Brain microvascular endothelial cell (primary cell): ENCODE results near the gene SLC44A2.

ENCODE experiments used
- DNase-seq: peaks from one replicate; pipeline ENCODE4 v3.0.0-alpha.2; 2020
- H3K27ac ChIP-seq: fragments of 250-450 bp; sonication (Bioruptor Pico); 2 replicates; pipeline ENCODE4 v1.5.1; 2020; ENCODE audit warnings: mild to moderate bottlenecking, moderate library complexity
- H3K27me3 ChIP-seq: fragments of 250-450 bp; sonication (Bioruptor Pico); replicated peaks from 2 replicates; pipeline ENCODE4 v1.5.1; 2020; ENCODE audit warnings: mild to moderate bottlenecking
- H3K36me3 ChIP-seq: fragments of 250-450 bp; sonication (Bioruptor Pico); replicated peaks from 2 replicates; pipeline ENCODE4 v1.5.1; 2020; ENCODE audit warnings: mild to moderate bottlenecking
- H3K4me3 ChIP-seq: 2 replicates; pipeline ENCODE4 v1.5.1; 2011; ENCODE audit warnings: low read depth, mild to moderate bottlenecking, control low read depth, low read length, moderate library complexity
- in situ Hi-C: cut with HindIII; loops from 2 replicates; pipeline ENCODE4 v1.10.0; 2017; ENCODE audit warnings: low sequenced_read_pairs, low pct_ligation_motif_present
- TF ChIP-seq, protein P1 (sequence below): IDR thresholded peaks from 2 replicates; pipeline ENCODE4 v1.5.1; 2011; ENCODE audit warnings: low read depth, mild to moderate bottlenecking, moderate library complexity, low read length, control low read depth, inconsistent platforms; ENCODE audit errors: missing control alignments

SLC44A2 gene

DNA sequence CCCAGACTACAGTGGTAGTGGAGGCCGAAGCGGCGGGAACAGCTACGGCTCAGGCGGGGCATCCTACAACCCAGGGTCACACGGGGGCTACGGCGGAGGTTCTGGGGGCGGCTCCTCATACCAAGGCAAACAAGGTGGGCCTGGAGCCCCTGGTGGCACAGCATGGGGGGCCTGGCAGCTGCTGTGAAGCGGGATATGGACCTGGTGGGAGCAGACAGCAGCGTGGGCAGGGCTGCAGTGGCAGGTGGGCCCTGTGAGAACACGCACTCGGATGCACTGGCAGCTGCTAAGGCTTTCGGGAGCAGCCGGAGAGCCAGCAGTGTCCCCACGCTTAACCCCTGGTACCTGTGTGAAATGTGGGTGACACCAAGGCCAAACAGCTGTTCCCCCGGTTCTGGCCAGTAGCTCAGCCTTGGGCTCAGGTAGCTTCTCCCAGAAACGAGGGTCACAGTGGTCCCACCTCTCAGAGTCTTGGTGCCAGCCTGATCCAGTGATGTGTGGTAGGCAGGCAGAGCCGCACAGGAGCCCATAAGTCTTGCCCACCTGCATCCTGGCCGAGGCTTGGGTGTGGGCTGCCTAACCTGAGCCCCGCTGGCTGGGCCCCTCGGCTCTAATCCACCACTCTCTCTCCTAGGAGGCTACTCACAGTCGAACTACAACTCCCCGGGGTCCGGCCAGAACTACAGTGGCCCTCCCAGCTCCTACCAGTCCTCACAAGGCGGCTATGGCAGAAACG, 63.4 kb downstream of the SLC44A2 start:
- in situ Hi-C loops = no loop called here
- H3K27ac ChIP-seq = no peak overlapping the region
- H3K27me3 ChIP-seq = no peaks in the 10 kb centered on the region
- peaks cover 77% of the 10 kb centered on the region for H3K36me3 ChIP-seq
- TF ChIP-seq, protein P1, sequence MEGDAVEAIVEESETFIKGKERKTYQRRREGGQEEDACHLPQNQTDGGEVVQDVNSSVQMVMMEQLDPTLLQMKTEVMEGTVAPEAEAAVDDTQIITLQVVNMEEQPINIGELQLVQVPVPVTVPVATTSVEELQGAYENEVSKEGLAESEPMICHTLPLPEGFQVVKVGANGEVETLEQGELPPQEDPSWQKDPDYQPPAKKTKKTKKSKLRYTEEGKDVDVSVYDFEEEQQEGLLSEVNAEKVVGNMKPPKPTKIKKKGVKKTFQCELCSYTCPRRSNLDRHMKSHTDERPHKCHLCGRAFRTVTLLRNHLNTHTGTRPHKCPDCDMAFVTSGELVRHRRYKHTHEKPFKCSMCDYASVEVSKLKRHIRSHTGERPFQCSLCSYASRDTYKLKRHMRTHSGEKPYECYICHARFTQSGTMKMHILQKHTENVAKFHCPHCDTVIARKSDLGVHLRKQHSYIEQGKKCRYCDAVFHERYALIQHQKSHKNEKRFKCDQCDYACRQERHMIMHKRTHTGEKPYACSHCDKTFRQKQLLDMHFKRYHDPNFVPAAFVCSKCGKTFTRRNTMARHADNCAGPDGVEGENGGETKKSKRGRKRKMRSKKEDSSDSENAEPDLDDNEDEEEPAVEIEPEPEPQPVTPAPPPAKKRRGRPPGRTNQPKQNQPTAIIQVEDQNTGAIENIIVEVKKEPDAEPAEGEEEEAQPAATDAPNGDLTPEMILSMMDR = no peak
- no peak for DNase-seq
- H3K4me3 ChIP-seq = no peak overlapping the region

DNA sequence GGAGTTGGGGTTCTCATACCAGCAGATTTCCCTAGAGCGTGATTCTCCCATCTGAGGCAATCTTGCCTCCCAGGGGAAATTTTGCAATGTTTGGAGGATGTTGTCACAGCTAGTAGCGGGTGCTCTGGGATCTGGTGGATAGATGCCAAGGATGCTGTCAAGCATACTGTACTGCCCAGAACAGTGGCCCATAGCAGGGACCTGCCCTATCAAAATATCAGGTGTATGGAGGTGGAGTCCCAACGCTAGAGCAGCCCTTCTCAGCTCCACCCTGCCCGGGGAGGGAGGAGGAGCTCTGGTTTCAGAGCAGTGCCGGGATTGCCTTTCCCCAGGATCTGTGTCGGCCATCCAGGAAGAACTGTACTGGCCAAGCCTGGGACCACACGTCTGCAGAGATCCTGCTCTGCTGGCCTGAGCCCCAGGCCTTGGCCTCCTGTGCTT, 65.0 kb downstream of the SLC44A2 start:
- Histone ChIP-seq H3K36me3 (peaks cover 61% of the 10 kb centered on the region), H3K27ac (no peak overlapping the region), H3K27me3 (no peaks in the 10 kb centered on the region), H3K4me3 (no peak overlapping the region)
- peak; percentile 15 for DNase-seq
- TF ChIP-seq, protein P1 = no peak
- in situ Hi-C loops = no loop called here

DNA sequence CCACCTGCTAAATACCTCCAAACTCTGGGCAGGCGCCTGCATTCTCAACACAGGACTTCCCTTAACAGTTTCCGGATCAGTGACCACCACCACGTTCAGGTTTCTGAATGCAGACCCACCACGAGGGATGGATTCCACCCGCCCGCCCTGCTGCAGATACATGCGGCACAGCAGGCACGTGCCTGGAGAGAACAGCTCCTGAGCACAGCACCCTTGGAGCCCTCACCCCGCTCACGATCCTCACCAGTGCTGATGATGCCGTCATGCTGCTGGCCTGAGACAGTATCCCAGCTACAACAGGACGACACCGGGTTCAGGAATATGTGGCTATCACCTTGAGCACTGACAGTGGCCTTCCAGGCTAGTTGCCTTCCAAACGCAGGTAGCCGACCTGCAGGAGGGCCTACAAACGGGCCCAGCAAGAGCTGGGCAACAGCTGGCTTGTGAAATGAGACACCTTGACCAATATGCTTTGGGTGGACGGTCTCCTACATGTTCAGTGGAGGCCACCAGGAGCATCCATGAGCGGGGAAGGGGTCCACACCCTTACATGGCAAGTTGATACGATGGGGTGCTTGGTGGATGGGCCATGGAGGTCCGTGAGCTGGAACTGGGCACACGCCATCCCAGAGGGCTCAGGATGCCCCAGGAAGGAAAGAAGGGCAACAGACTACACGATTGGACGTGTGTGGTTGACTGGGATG, 66.0 kb downstream of the SLC44A2 start:
- DNase-seq = no peak
- Histone ChIP-seq H3K4me3 (no peak overlapping the region), H3K36me3 (peaks cover 57% of the 10 kb centered on the region), H3K27me3 (no peaks in the 10 kb centered on the region), H3K27ac (no peak overlapping the region)
- TF ChIP-seq, protein P1 = no peak
- in situ Hi-C loops = no loop called here

DNA sequence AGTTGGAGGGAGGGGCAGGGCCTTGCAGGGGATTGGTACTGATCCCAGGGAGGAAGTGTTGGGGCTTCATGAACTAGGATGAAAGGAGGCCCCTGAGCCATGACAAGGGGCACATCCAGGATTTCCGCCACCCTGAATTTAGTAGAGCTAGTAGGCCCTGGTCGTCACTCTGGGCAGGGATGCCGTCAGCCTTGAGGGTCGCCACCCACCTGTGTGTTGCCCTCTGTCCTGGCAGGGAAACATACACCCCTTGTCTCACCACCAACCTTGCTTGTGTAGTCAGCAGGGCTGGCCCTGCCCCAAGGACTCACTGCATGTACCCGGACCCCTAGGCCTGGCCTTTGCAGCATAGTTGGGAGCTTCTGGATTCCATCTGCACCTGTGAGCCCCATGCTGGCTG, 66.5 kb downstream of the SLC44A2 start:
- Histone ChIP-seq H3K27me3 (no peaks in the 10 kb centered on the region), H3K36me3 (peaks cover 52% of the 10 kb centered on the region), H3K4me3 (no peak overlapping the region), H3K27ac (no peak overlapping the region)
- no peak for DNase-seq
- TF ChIP-seq, protein P1 = no peak
- in situ Hi-C loops = no loop called here

DNA sequence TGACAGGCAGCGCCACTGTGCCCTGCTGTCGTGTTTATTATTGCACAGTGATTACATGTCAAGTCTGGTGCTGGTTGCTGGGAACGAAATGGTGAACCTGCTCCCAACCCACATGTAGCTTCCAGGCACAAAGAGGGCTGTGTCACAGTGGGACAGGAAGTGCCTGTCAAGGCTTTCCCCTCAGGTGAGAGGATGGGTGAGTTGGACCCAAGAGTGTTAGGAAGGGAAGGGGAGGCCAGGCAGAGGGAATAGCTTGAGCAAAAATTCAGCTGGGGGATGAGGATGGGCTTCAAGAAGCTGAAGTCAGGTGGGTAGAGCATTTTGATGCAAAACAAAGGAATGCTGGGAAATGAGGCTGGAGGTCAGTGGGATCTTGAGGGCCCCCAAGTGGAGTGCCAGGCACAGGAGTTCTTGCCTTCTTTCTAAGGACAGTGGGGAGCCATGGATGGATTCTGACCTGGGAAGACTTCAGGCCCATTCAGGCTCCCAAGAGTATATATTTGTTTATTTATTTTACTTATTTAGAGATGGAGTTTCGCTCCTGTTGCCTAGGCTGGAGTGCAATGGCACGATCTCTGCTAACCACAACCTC, 67.4 kb downstream of the SLC44A2 start:
- no peak for DNase-seq
- H3K27me3 ChIP-seq = no peaks in the 10 kb centered on the region
- in situ Hi-C loops = no loop called here
- peaks cover 44% of the 10 kb centered on the region for H3K36me3 ChIP-seq
- TF ChIP-seq, protein P1 = no peak
- H3K27ac ChIP-seq = no peak overlapping the region
- H3K4me3 ChIP-seq = no peak overlapping the region
